Posterior cingulate gyrus (tissue), 11 donors: ENCODE data around the gene KAZALD1.

Experiments
- DNase-seq, 10 donors: peaks; one replicate each; pipeline versions ENCODE4 v3.0.0 to v3.0.0-alpha.2; 2020 to 2021; ENCODE audit warnings: mixed read lengths in 3 of 10
- intact Hi-C: fragments of 100-400 bp; cut with DNase I; formaldehyde crosslinking; loops from one replicate; pipeline ENCODE4 v1.15.1; 2023

The KAZALD1 gene

GRCh38 chr10:101043363-101043707 lies 18.5 kb upstream of the KAZALD1 start:
- DNase-seq, result no peak
- intact Hi-C loops, result no loop called here

- peak in 1 of 10 donors; percentile 2 for DNase-seq
- intact Hi-C loops, result no loop called here
Measured at GRCh38 chr10:101044117-101044516, 17.7 kb upstream of the KAZALD1 start.

GRCh38 chr10:101046332-101047238 lies 15.2 kb upstream of the KAZALD1 start:
- DNase-seq, result peak in 1 of 10 donors; percentile 65
- intact Hi-C loops, result no loop called here

GRCh38 chr10:101047268-101047667 lies 14.5 kb upstream of the KAZALD1 start:
- DNase-seq, result peak in 1 of 10 donors; percentile 77
- intact Hi-C loops, result no loop called here

- intact Hi-C loops, result no loop called here
- peak in 1 of 10 donors; percentile 68 for DNase-seq
Measured at GRCh38 chr10:101047961-101048892, 13.6 kb upstream of the KAZALD1 start.

- DNase-seq, result peak in 5 of 10 donors; percentile 41 to 90 (median 59)
- intact Hi-C loops, result no loop called here
Measured at GRCh38 chr10:101050208-101051069, 11.3 kb upstream of the KAZALD1 start.

- peak in 1 of 10 donors; percentile 58 for DNase-seq
Measured at GRCh38 chr10:101052285-101052684, 9.5 kb upstream of the KAZALD1 start.

GRCh38 chr10:101053516-101053915 lies 8.3 kb upstream of the KAZALD1 start:
- intact Hi-C loops, result no loop called here
- DNase-seq, result no peak

More at GRCh38 chr10:101052285-101052684, 9.5 kb upstream of the KAZALD1 start:
- intact Hi-C loops, result no loop called here

- peak in 1 of 10 donors; percentile 16 for DNase-seq
- intact Hi-C loops, result no loop called here
Measured at GRCh38 chr10:101054351-101054750, 7.4 kb upstream of the KAZALD1 start.

GRCh38 chr10:101054876-101055275 lies 6.9 kb upstream of the KAZALD1 start:
- DNase-seq, result peak in 1 of 10 donors; percentile 12
- intact Hi-C loops, result no loop called here

- DNase-seq, result peak in 1 of 10 donors; percentile 57
- intact Hi-C loops, result no loop called here
Measured at GRCh38 chr10:101055411-101055810, 6.4 kb upstream of the KAZALD1 start.

- intact Hi-C loops, result no loop called here
- peak in 1 of 10 donors; percentile 4 for DNase-seq
Measured at GRCh38 chr10:101056365-101057151, 5.2 kb upstream of the KAZALD1 start.

- peak; percentile 68 to 95 (median 86) for DNase-seq
- intact Hi-C loops, result loop anchor here (2.0 kb wide), 1 partner anchor 19 kb away; no protein-coding TSS in a partner anchor
Measured at GRCh38 chr10:101060036-101060950, 1.5 kb upstream of the KAZALD1 start.

- intact Hi-C loops, result loop anchor here (2.0 kb wide), 1 partner anchor 20 kb away; no protein-coding TSS in a partner anchor
- peak; percentile 82 to 98 (median 88) for DNase-seq
Measured at GRCh38 chr10:101060951-101061623, 702 bp upstream of the KAZALD1 start.

- intact Hi-C loops, result no loop called here
- peak in 2 of 10 donors; percentile 74 to 82 for DNase-seq
Measured at GRCh38 chr10:101062232-101063049, 652 bp downstream of the KAZALD1 start.

GRCh38 chr10:101063050-101063525 lies 1.3 kb downstream of the KAZALD1 start:
- intact Hi-C loops, result no loop called here

More at GRCh38 chr10:101063050-101063525, 1.3 kb downstream of the KAZALD1 start:
- peak in 2 of 10 donors; percentile 51 to 80 for DNase-seq
